8988T (cell line): ENCODE results near the gene XRCC5.
A peak's percentile ranks its signal among the peaks of the same experiment; 100 is the strongest.
"Not testable (repeated sequence)": the region's sequence is repeated elsewhere in the genome, so short reads cannot be mapped to it uniquely, and the experiment has no call there.

Experiments used
- DNase-seq: peaks from one replicate; pipeline ENCODE4 v3.0.0; 2011

The XRCC5 gene

GRCh38 chr2:216206041-216206703 lies 97.0 kb downstream of the XRCC5 start:
- DNase-seq, result no peak

GRCh38 chr2:216206821-216207220 lies 97.7 kb downstream of the XRCC5 start:
- no peak for DNase-seq

GRCh38 chr2:216208661-216209060 lies 99.5 kb downstream of the XRCC5 start:
- DNase-seq, result not testable (repeated sequence)

- DNase-seq, result no peak
Measured at GRCh38 chr2:216210701-216211540, 101.8 kb downstream of the XRCC5 start.

- DNase-seq, result no peak
Measured at GRCh38 chr2:216211614-216212145, 102.5 kb downstream of the XRCC5 start.

- DNase-seq, result no peak
Measured at GRCh38 chr2:216214768-216215167, 105.6 kb downstream of the XRCC5 start.

- no peak for DNase-seq
Measured at GRCh38 chr2:216215658-216216390, 106.7 kb downstream of the XRCC5 start.

- DNase-seq, result peak; percentile 55
Measured at GRCh38 chr2:216216951-216217903, 108.1 kb downstream of the XRCC5 start.

GRCh38 chr2:216217904-216218260 lies 108.7 kb downstream of the XRCC5 start:
- no peak for DNase-seq

GRCh38 chr2:216219861-216220260 lies 110.7 kb downstream of the XRCC5 start:
- DNase-seq, result no peak

- DNase-seq, result no peak
Measured at GRCh38 chr2:216220976-216221375, 111.8 kb downstream of the XRCC5 start.

GRCh38 chr2:216221811-216222210 lies 112.7 kb downstream of the XRCC5 start:
- DNase-seq, result no peak

GRCh38 chr2:216222650-216223352 lies 113.7 kb downstream of the XRCC5 start:
- DNase-seq, result peak; percentile 24

- no peak for DNase-seq
Measured at GRCh38 chr2:216224388-216224787, 115.2 kb downstream of the XRCC5 start.

GRCh38 chr2:216229277-216229914 lies 120.2 kb downstream of the XRCC5 start:
- no peak for DNase-seq

GRCh38 chr2:216231867-216232266 lies 122.7 kb downstream of the XRCC5 start:
- no peak for DNase-seq

- no peak for DNase-seq
Measured at GRCh38 chr2:216232721-216233120, 123.6 kb downstream of the XRCC5 start.

GRCh38 chr2:216233281-216233995 lies 124.3 kb downstream of the XRCC5 start:
- DNase-seq, result no peak

GRCh38 chr2:216234106-216234505 lies 125.0 kb downstream of the XRCC5 start:
- DNase-seq, result no peak

- no peak for DNase-seq
Measured at GRCh38 chr2:216235462-216235861, 126.3 kb downstream of the XRCC5 start.
